Naive thymus-derived CD4-positive, alpha-beta T cell (primary cell): Measurements from ENCODE around the gene PCDHB12. TPM values are rescaled to one million over a fixed set of nuclear protein-coding genes. Genes with fewer than 3 reads are reported as not detected.
"Not testable (repeated sequence)": the region's sequence is repeated elsewhere in the genome, so short reads cannot be mapped to it uniquely, and the experiment has no call there.

ENCODE experiments used
- ATAC-seq: fragments of 150-1000 bp; cut with Tn5 transposase; 2 replicates; pipeline ENCODE4 v1.10.0; 2021; ENCODE audit warnings: mild to moderate bottlenecking, moderate library complexity
- CTCF ChIA-PET: fragments of 350-600 bp; sonication (Branson Sonifier 250); formaldehyde crosslinking; loops from one replicate; lab custom pipeline; 2021; ENCODE audit warnings: antibody characterized with exemption; lab: Charles Lee
- POLR2A ChIA-PET: fragments of 350-600 bp; sonication (Branson Sonifier 250); formaldehyde crosslinking; loops from one replicate; lab custom pipeline; 2021; ENCODE audit warnings: antibody characterized with exemption, inconsistent platforms; lab: Charles Lee
- DNase-seq, 9 donors: peaks; one replicate each; pipeline versions ENCODE4 v3.0.0 to v3.0.0-alpha.2; 2020 to 2022; ENCODE audit warnings: mixed read lengths in 1 of 9
- H3K27ac ChIP-seq: one replicate; pipeline ENCODE4 v1.7.0; 2013; ENCODE audit warnings: mild to moderate bottlenecking, low read depth, low read length, moderate library complexity
- H3K27me3 ChIP-seq, 2 donors: one replicate each; pipeline ENCODE4 v1.7.0; 2013; ENCODE audit warnings: low read length in 2 of 2, mild to moderate bottlenecking in 2 of 2, moderate library complexity in 2 of 2; ENCODE audit not compliant: control insufficient read depth in 2 of 2, insufficient read depth in 2 of 2
- H3K36me3 ChIP-seq, 3 experiments: 1 replicate in 2 of 3; 2 replicates in 1 of 3; pipeline ENCODE4 v1.7.0; 2013; ENCODE audit warnings: low read length in 3 of 3, mild to moderate bottlenecking in 3 of 3, moderate library complexity in 1 of 3; ENCODE audit not compliant: insufficient read depth in 3 of 3, control insufficient read depth in 2 of 3
- H3K4me1 ChIP-seq, 2 donors: one replicate each; pipeline ENCODE4 v1.7.0; 2013; ENCODE audit warnings: low read length in 2 of 2, mild to moderate bottlenecking in 2 of 2, moderate library complexity in 1 of 2; ENCODE audit not compliant: control insufficient read depth in 2 of 2, insufficient read depth in 2 of 2
- H3K4me3 ChIP-seq: 2 replicates; pipeline ENCODE4 v1.7.0; 2013; ENCODE audit warnings: mild to moderate bottlenecking, low read length
- H3K9me3 ChIP-seq, 3 experiments: 1 replicate in 2 of 3; 2 replicates in 1 of 3; pipeline ENCODE4 v1.7.0; 2013; ENCODE audit warnings: low read length in 3 of 3; ENCODE audit not compliant: control insufficient read depth in 2 of 3
- H3K27ac Mint-ChIP-seq, 9 donors: one replicate each; pipeline ENCODE4 v1.8.0; 2020 to 2022; ENCODE audit warnings: mixed read lengths in 9 of 9, mild to moderate bottlenecking in 8 of 9, moderate library complexity in 5 of 9, inconsistent platforms in 2 of 9
- H3K27me3 Mint-ChIP-seq, 5 donors: one replicate each; pipeline ENCODE4 v1.8.0; 2021 to 2022; ENCODE audit warnings: mixed read lengths in 5 of 5, mild to moderate bottlenecking in 1 of 5
- H3K36me3 Mint-ChIP-seq, 5 donors: one replicate each; pipeline ENCODE4 v1.8.0; 2020 to 2022; ENCODE audit warnings: mixed read lengths in 5 of 5, mild to moderate bottlenecking in 3 of 5, inconsistent platforms in 1 of 5
- H3K4me1 Mint-ChIP-seq, 7 donors: one replicate each; pipeline ENCODE4 v1.8.0; 2020 to 2022; ENCODE audit warnings: mixed read lengths in 7 of 7, mild to moderate bottlenecking in 3 of 7, inconsistent platforms in 1 of 7
- H3K4me3 Mint-ChIP-seq, 10 donors: one replicate each; pipeline ENCODE4 v1.8.0; 2020 to 2022; ENCODE audit warnings: mild to moderate bottlenecking in 10 of 10, mixed read lengths in 10 of 10, moderate library complexity in 6 of 10, inconsistent platforms in 2 of 10
- H3K9me3 Mint-ChIP-seq, 11 donors: one replicate each; pipeline ENCODE4 v1.8.0; 2020 to 2022; ENCODE audit warnings: mixed read lengths in 11 of 11, mild to moderate bottlenecking in 4 of 11, inconsistent platforms in 1 of 11, moderate library complexity in 1 of 11
- intact Hi-C, 2 donors: fragments of 100-400 bp; cut with micrococcal nuclease; formaldehyde crosslinking; loops; one replicate each; pipeline ENCODE4 v1.15.1; 2023
- polyA plus RNA-seq, 2 donors: library from polyadenylated mRNA; unstranded; fragments of 300-500 nt; fragmentation: Illumina TruSeq; gene quantifications; one replicate each; pipeline ENCODE4 v1.2.3, GENCODE V29; 2021
- total RNA-seq, 6 experiments: library from RNA in 5 of 6; stranded (reverse) in 5 of 6; gene quantifications; 1 replicate in 5 of 6; 2 replicates in 1 of 6; pipeline ENCODE4 v1.2.3 and lab custom pipeline; 2021 to 2026

PCDHB12 gene
- total and polyA plus RNA-seq, 7 experiments from 2014 or later, result not detected

DNA sequence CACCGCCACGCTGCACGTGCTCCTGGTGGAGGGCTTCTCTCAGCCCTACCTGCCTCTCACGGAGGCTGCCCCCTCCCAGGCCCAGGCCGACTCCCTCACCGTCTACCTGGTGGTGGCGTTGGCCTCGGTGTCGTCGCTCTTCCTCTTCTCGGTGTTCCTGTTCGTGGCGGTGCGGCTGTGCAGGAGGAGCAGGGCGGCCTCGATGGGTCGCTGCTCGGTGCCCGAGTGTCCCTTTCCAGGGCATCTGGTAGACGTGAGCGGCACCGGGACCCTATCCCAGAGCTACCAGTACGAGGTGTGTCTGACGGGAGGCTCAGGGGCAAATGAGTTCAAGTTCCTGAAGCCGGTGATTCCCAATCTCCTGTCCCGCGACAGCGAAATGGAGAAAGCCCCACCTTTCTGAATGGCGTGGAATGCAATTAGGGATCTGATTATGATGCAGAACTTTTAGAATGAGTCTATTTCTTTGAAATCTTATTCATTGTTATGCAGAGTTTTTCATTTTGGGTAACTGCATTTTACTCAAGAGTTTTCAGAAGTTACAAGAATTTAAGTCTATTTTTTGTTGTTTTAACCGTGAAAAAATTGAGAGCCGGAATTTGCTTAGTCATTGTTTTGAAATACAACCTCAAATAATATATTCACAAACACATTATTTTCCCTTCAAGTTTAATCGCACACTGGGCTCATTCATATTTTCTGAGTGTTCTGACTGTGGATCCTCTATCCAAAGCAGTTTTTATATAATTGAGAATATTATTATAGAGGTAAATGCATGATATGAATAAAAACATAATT is 28.2 kb downstream of the PCDHB12 start:
- Mint-ChIP-seq H3K27me3 (peaks cover 7 to 70% (median 56%) of the 10 kb centered on the region in 5 donors), H3K4me3 (peak overlapping the region in 1 of 10 donors; percentile 28), H3K27ac (peak overlapping the region in 1 of 9 donors; percentile 80), H3K4me1 (no peaks in the 10 kb centered on the region), H3K9me3 (peaks cover 16 to 89% (median 59%) of the 10 kb centered on the region in 11 donors), H3K36me3 (peaks cover 2 to 26% (median 11%) of the 10 kb centered on the region in 5 donors)
- Histone ChIP-seq H3K27me3 (peaks cover 0 to 4% of the 10 kb centered on the region in 2 donors), H3K4me3 (no peak overlapping the region), H3K4me1 (no peaks in the 10 kb centered on the region), H3K36me3 (no peaks in the 10 kb centered on the region), H3K27ac (no peak overlapping the region), H3K9me3 (peaks cover 0 to 45% (median 7%) of the 10 kb centered on the region in 3 experiments)
- CTCF ChIA-PET, result no interaction called here
- intact Hi-C loops, result loop anchor here in 1 of 2 donors (10.0 kb wide), 1 partner anchor 128 kb away; the partner anchor contains the start of gene PCDHGA5
- ATAC-seq, result no peak
- DNase-seq, result no peak
- POLR2A ChIA-PET, result no interaction called here

DNA sequence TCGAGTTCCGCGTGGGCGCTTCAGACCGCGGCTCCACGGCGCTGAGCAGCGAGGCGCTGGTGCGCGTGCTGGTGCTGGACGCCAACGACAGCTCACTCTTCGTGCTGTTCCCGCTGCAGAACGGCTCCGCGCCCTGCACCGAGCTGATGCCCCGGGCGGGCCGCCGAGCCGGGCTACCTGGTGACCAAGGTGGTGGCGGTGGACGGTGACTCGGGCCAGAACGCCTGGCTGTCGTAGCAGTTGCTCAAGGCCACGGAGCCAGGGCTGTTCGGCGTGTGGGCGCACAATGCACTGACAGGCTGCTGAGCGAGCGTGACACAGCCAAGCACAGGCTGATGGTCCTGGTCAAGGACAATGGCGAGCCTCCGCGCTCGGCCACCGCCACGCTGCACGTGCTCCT is 33.0 kb downstream of the PCDHB12 start:
- no peak for DNase-seq
- Histone ChIP-seq H3K4me3 (no peak overlapping the region), H3K27me3 (no peaks in the 10 kb centered on the region), H3K9me3 (peaks cover 0 to 74% (median 11%) of the 10 kb centered on the region in 3 experiments), H3K36me3 (peaks cover 0 to 3% (median 0%) of the 10 kb centered on the region in 3 experiments), H3K4me1 (no peaks in the 10 kb centered on the region), H3K27ac (no peak overlapping the region)
- Mint-ChIP-seq H3K36me3 (peaks cover 1 to 39% (median 27%) of the 10 kb centered on the region in 5 donors), H3K4me3 (no peak overlapping the region), H3K27me3 (peaks cover 2 to 85% (median 58%) of the 10 kb centered on the region in 5 donors), H3K4me1 (no peaks in the 10 kb centered on the region), H3K9me3 (peaks cover 26 to 92% (median 69%) of the 10 kb centered on the region in 11 donors), H3K27ac (no peak overlapping the region)
- POLR2A ChIA-PET, result no interaction called here
- CTCF ChIA-PET, result no interaction called here
- ATAC-seq, result no peak
- intact Hi-C loops, result no loop called here

GRCh38 chr5:141245250-141245717 is 36.8 kb downstream of the PCDHB12 start, which contains the start of gene PCDHB15:
TSS of gene PCDHB15 (plus strand) at chr5:141245395. CDS start at chr5:141245579, 184 bp downstream.
- Mint-ChIP-seq H3K27ac (peak within 1 kb of the TSS in 2 of 9 donors; percentile 5 to 11), H3K27me3 (peaks cover 2 to 77% (median 48%) of the 10 kb centered on the region in 5 donors), H3K9me3 (peaks cover 32 to 94% (median 72%) of the 10 kb centered on the region in 11 donors), H3K4me1 (peaks cover 0 to 5% (median 0%) of the 10 kb centered on the region in 7 donors), H3K4me3 (peak within 1 kb of the TSS in 6 of 10 donors; percentile 15 to 59 (median 44)), H3K36me3 (peaks cover 0 to 45% (median 34%) of the 10 kb centered on the region in 5 donors)
- POLR2A ChIA-PET, result no interaction called here
- Histone ChIP-seq H3K27ac (no peak within 1 kb of the TSS), H3K36me3 (peaks cover 0 to 3% (median 0%) of the 10 kb centered on the region in 3 experiments), H3K9me3 (peaks cover 0 to 84% (median 3%) of the 10 kb centered on the region in 3 experiments), H3K4me1 (no peaks in the 10 kb centered on the region), H3K27me3 (no peaks in the 10 kb centered on the region), H3K4me3 (no peak within 1 kb of the TSS)
- CTCF ChIA-PET, result interaction anchor here (0.8 to 0.9 kb wide), 2 partner anchors 22 to 346 kb away, joined by 3 read pairs; partner anchors contain the start of gene PCDHB14
- intact Hi-C loops, result no loop called here
- peak in 1 of 9 donors; percentile 6 for DNase-seq
- no peak for ATAC-seq

GRCh38 chr5:141246971-141247370 is 38.5 kb downstream of the PCDHB12 start:
- H3K27me3 ChIP-seq, H3K4me3 Mint-ChIP-seq, H3K4me3 ChIP-seq, intact Hi-C loops, ATAC-seq, CTCF ChIA-PET, H3K27ac Mint-ChIP-seq, H3K27ac ChIP-seq, H3K4me1 Mint-ChIP-seq, DNase-seq, POLR2A ChIA-PET, H3K4me1 ChIP-seq, H3K36me3 ChIP-seq: not testable (repeated sequence)
- peaks cover 0 to 78% (median 3%) of the 10 kb centered on the region in 3 experiments for H3K9me3 ChIP-seq
- peaks cover 24 to 96% (median 73%) of the 10 kb centered on the region in 11 donors for H3K9me3 Mint-ChIP-seq
- H3K27me3 Mint-ChIP-seq, result peaks cover 2 to 62% (median 38%) of the 10 kb centered on the region in 5 donors
- peaks cover 0 to 38% (median 31%) of the 10 kb centered on the region in 5 donors for H3K36me3 Mint-ChIP-seq

DNA sequence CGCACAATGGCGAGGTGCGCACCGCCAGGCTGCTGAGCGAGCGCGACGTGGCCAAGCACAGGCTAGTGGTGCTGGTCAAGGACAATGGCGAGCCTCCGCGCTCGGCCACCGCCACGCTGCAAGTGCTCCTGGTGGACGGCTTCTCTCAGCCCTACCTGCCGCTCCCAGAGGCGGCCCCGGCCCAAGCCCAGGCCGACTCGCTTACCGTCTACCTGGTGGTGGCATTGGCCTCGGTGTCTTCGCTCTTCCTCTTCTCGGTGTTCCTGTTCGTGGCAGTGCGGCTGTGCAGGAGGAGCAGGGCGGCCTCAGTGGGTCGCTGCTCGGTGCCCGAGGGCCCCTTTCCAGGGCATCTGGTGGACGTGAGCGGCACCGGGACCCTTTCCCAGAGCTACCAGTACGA is 38.9 kb downstream of the PCDHB12 start:
- H3K27me3 ChIP-seq, H3K36me3 ChIP-seq, H3K4me3 ChIP-seq, DNase-seq, H3K27ac Mint-ChIP-seq, intact Hi-C loops, H3K4me1 Mint-ChIP-seq, ATAC-seq, H3K27ac ChIP-seq, POLR2A ChIA-PET, H3K4me1 ChIP-seq, CTCF ChIA-PET: not testable (repeated sequence)
- peaks cover 0 to 77% (median 3%) of the 10 kb centered on the region in 3 experiments for H3K9me3 ChIP-seq
- H3K9me3 Mint-ChIP-seq, result peaks cover 23 to 96% (median 68%) of the 10 kb centered on the region in 11 donors
- H3K36me3 Mint-ChIP-seq, result peaks cover 0 to 38% (median 29%) of the 10 kb centered on the region in 5 donors
- H3K27me3 Mint-ChIP-seq, result peaks cover 2 to 57% (median 33%) of the 10 kb centered on the region in 5 donors
- peak overlapping the region in 1 of 10 donors; percentile 38 for H3K4me3 Mint-ChIP-seq

GRCh38 chr5:141250576-141250975 is 42.1 kb downstream of the PCDHB12 start:
- Mint-ChIP-seq H3K36me3 (peaks cover 0 to 42% (median 20%) of the 10 kb centered on the region in 5 donors), H3K9me3 (peaks cover 17 to 96% (median 63%) of the 10 kb centered on the region in 11 donors), H3K27me3 (peaks cover 0 to 32% (median 5%) of the 10 kb centered on the region in 5 donors), H3K4me3 (no peak overlapping the region), H3K4me1 (peaks cover 0 to 5% (median 0%) of the 10 kb centered on the region in 7 donors), H3K27ac (no peak overlapping the region)
- Histone ChIP-seq H3K27me3 (no peaks in the 10 kb centered on the region), H3K27ac (no peak overlapping the region), H3K9me3 (peaks cover 0 to 76% (median 5%) of the 10 kb centered on the region in 3 experiments), H3K4me3 (no peak overlapping the region), H3K4me1 (no peaks in the 10 kb centered on the region), H3K36me3 (no peaks in the 10 kb centered on the region)
- ChIA-PET CTCF (interaction anchor here (0.6 kb wide), 1 partner anchor 25 kb away, joined by 4 read pairs; no protein-coding TSS in a partner anchor), POLR2A (no interaction called here)
- ATAC-seq (no peak), DNase-seq (no peak)
- intact Hi-C loops, result no loop called here
